ENCODE data around the gene ITGB5.
"Not testable (repeated sequence)": the region's sequence is repeated elsewhere in the genome, so short reads cannot be mapped to it uniquely, and the experiment has no call there.

ITGB5 gene

DNA sequence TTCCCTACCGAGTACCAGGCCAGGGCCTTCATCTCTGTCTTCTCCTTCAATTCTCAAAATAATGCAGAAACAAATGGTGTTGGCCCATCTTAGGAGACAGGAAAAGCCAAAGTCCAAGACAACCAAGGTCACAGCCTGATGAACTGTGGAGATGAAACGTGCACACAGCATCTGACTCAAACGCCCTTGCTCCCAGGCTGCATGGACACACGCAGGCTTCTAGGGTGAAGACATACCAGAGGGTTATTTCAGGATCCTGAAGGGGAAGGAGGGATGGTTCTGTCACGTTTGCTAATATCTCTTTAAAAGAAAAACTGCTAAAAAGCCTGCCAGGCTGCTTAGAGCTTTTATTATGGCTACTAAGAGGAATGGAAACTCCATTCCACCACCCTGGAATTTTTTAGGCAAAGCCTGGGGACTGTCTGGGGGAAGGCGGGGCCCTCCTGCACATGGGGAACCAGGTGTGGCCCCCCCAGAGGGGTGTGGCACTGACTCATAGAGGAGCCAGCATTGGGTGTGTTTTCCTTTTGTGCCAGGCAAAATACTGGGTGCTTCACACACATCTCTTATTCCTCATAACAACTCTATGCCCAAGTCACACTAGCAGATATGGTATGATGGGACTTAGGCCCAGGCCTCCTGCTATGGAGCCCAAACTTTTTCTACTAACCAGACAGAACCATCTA, 94.0 kb downstream of the ITGB5 start:
- in situ Hi-C loops (cut with HindIII; ENCODE audit: low sequenced_read_pairs), result no loop called here

DNA sequence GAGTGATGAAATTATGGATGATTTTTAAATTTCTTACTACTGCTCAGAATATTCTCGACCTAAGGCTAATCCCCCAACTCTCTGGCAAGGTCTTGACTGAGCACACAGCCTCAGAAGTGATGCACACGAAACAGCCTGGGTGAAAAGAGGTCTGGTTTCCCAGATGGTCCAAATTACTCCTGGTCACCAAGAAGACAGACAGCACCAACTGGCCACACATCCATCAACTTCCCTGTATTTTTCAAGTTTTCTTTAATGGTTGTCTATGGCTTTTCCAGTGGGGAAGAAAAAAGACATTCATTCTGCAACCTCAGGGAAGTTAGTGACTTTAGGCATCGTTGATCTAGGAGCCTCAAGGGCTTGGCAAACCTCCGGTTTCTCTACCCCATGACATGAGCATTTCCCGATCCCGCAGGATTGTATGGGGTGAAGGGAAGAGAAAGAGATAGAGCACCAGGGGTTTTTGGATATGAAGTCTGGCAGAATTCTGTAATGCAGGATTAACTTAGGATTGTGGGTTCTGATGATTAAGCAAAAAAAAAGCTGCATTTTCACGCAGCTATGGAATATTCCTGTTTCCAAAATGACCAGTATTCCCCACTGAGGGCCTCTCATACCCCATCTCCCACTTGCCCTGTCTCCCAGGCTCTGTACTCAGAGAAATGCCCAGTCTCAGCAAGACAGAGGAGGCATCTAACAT, 94.7 kb downstream of the ITGB5 start:
- in situ Hi-C loops (cut with HindIII; ENCODE audit: low sequenced_read_pairs), result no loop called here

- in situ Hi-C loops (cut with HindIII; ENCODE audit: low sequenced_read_pairs), result no loop called here
Measured at GRCh38 chr3:124791639-124792151, 95.5 kb downstream of the ITGB5 start.

DNA sequence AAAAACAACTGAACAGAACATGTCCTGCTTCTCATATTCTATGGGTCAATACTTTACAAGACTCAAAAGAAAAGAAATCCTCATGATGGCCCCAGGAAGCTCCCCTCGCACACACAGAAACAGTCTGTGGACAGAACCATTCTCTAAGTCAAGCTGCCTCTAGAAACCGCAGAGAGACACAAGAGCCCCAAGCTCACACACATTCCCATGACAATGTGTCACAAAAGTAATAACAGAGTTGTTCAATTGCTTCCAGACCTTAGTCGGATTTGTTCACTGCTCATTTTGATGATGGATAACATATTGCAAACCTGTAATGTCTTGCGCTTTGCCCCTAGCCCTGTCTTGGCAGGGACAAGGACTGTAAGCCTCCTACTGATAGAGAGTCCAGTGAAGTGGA, 96.0 kb downstream of the ITGB5 start:
- in situ Hi-C loops (cut with HindIII; ENCODE audit: low sequenced_read_pairs), result no loop called here

GRCh38 chr3:124789103-124789502, 98.1 kb downstream of the ITGB5 start:
- in situ Hi-C loops (cut with HindIII; ENCODE audit: low sequenced_read_pairs), result not testable (repeated sequence)

- in situ Hi-C loops (cut with HindIII; ENCODE audit: low sequenced_read_pairs), result no loop called here
Measured at GRCh38 chr3:124788254-124788745, 98.9 kb downstream of the ITGB5 start.

DNA sequence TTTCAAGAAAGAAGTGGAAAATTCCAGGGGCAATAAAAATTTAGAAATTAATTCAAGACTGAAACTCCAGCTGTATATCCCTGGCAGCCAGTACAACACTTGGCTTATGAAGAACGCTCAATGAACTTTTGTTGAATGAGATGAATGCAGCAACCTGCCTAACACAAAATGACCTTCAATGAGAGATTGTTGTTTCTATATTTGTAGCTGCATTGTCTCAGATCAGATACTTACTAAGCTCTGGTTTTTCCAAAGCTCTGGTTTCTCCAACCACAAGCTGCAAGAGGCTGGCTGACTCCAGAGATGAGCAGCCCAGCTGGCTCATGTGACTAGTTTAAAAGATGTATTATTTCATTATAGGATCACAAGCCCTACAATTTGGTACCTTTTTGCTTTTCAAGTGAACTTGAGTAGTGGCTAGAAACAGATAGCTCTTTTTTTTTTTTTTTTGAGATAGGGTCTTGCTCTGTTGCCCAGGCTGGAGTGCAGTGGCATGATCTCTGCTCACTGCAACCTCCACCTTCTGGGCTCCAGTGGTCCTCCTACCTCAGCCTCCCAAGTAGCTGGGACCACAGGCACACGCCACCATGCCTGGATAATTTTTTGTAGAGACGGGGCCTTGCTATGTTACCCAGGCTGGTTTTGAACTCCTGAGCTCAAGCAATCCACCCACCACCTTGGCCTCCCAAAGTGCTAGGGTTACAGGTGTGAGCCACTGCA, 99.5 kb downstream of the ITGB5 start:
- in situ Hi-C loops (cut with HindIII; ENCODE audit: low sequenced_read_pairs), result no loop called here

GRCh38 chr3:124786511-124787241, 100.5 kb downstream of the ITGB5 start:
- in situ Hi-C loops (cut with HindIII; ENCODE audit: low sequenced_read_pairs), result no loop called here

GRCh38 chr3:124785973-124786372, 101.2 kb downstream of the ITGB5 start:
- in situ Hi-C loops (cut with HindIII; ENCODE audit: low sequenced_read_pairs), result no loop called here

DNA sequence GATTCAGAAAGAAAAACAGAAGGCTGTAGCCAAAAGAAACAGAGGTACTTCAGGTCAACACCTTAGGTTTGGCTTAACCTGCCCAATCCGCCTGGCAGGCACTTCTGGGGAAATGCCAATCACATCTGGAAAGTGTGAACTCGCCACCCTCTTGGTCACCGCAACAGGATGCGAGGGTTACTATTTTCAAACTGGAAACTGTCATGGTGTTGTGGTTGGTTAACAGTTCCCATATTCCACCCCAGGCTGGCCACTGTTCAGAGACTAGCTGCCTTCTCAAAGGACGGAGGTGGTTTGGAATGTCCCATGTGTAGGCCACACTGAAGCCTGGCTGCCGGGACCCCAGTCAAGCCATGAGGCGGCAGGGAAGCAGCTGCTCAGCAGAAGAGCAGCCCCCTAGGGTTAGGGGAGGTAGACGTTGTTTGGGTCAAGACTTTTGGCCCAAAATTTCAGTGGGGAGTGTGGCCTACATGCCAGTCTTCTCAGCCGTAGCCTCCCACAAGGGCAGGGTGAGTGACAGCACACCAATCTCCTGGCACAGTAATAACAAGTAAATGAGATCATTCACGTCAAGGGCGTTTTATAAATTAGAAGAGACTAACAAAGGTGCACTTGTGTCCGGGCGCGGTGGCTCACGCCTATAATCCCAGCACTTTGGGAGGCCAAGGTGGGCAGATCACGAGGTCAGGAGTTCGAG, 102.3 kb downstream of the ITGB5 start:
- in situ Hi-C loops (cut with HindIII; ENCODE audit: low sequenced_read_pairs), result no loop called here

- in situ Hi-C loops (cut with HindIII; ENCODE audit: low sequenced_read_pairs), result no loop called here
Measured at GRCh38 chr3:124783696-124784095, 103.5 kb downstream of the ITGB5 start.

GRCh38 chr3:124782377-124782712, 104.8 kb downstream of the ITGB5 start:
- in situ Hi-C loops (cut with HindIII; ENCODE audit: low sequenced_read_pairs), result not testable (repeated sequence)

GRCh38 chr3:124781476-124782376, 105.4 kb downstream of the ITGB5 start:
- in situ Hi-C loops (cut with HindIII; ENCODE audit: low sequenced_read_pairs), result no loop called here

GRCh38 chr3:124780761-124781475, 106.2 kb downstream of the ITGB5 start:
- in situ Hi-C loops (cut with HindIII; ENCODE audit: low sequenced_read_pairs), result no loop called here

GRCh38 chr3:124780356-124780755, 106.8 kb downstream of the ITGB5 start:
- in situ Hi-C loops (cut with HindIII; ENCODE audit: low sequenced_read_pairs), result no loop called here

GRCh38 chr3:124779751-124780191, 107.4 kb downstream of the ITGB5 start:
- in situ Hi-C loops (cut with HindIII; ENCODE audit: low sequenced_read_pairs), result no loop called here

GRCh38 chr3:124779116-124779515, 108.0 kb downstream of the ITGB5 start:
- in situ Hi-C loops (cut with HindIII; ENCODE audit: low sequenced_read_pairs), result no loop called here

- in situ Hi-C loops (cut with HindIII; ENCODE audit: low sequenced_read_pairs), result no loop called here
Measured at GRCh38 chr3:124777762-124778470, 109.2 kb downstream of the ITGB5 start.

Measured in DLD1 (cell line).